ENCODE results near the gene GBA2.

GBA2 gene

DNA sequence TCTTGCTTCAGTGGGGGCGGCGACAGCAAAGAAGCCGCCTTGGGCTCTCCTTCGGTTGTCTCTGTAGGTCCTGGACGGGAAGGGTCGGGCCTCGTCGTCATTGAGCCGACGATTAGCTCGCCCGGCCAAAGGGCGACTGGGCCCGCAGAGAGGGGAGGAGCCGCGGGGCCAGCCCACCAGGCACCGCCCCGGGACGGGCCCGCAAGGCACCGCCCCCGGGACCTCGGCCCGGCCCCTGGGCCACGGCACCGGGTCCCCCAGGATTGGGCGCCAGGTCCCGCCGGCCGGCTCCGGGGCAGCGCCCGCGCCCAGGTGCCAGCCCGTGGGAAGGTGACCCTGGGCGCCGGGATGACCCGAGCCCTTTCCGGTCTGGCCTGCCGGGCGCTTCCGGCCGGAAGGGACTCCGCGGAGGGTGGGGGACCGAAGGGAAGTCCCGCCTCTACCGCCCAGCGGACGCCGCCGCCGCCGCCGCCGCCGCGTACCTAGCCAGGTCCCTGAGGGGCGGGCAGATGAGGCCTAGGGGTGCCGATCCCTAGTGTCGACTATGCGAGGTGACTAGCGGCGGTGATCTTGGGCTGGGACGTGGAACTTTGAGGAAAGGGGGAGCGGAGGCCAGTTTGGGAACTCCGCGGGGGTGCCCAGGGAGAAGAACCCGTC lies at the start of gene GBA2, which contains the start of gene RGP1:
Gene GBA2, minus strand, starts transcription at position 371 of the 657 bp plus-strand sequence. CDS start 524 bp downstream, outside the sequence.
Gene RGP1, plus strand, starts transcription at position 430 of the 657 bp plus-strand sequence. CDS start 469 bp downstream, outside the sequence.
- no peak for TF ChIP-seq FOXM1 (IDR thresholded peaks at IDR 0.05; ENCODE audit: borderline replicate concordance, low read depth)
- no peak for TF ChIP-seq ZBTB7A (IDR thresholded peaks at IDR 0.05; ENCODE audit: low read depth)
- TF ChIP-seq RAD21 (IDR thresholded peaks at IDR 0.05; ENCODE audit: low read depth), result no peak
- no peak for TF ChIP-seq TEAD4 (IDR thresholded peaks at IDR 0.05)
- TF ChIP-seq YY1 (IDR thresholded peaks at IDR 0.05; ENCODE audit: low read depth), result 0 out of 2 replicates have a peak, but pooled peaks have one; percentile 19
- TF ChIP-seq CREB1 (IDR thresholded peaks at IDR 0.05; ENCODE audit: low read depth), result no peak
- peak; percentile 69 for TF ChIP-seq EP300 (IDR thresholded peaks at IDR 0.05; ENCODE audit: borderline replicate concordance)
- TF ChIP-seq, protein P1, sequence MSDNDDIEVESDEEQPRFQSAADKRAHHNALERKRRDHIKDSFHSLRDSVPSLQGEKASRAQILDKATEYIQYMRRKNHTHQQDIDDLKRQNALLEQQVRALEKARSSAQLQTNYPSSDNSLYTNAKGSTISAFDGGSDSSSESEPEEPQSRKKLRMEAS (IDR thresholded peaks at IDR 0.05), result peak; percentile 45
- TF ChIP-seq USF1 (IDR thresholded peaks at IDR 0.05), result no peak
- TF ChIP-seq EGR1 (IDR thresholded peaks at IDR 0.05), result no peak
- TF ChIP-seq NFIC (IDR thresholded peaks at IDR 0.05), result no peak
- TF ChIP-seq, protein P2, sequence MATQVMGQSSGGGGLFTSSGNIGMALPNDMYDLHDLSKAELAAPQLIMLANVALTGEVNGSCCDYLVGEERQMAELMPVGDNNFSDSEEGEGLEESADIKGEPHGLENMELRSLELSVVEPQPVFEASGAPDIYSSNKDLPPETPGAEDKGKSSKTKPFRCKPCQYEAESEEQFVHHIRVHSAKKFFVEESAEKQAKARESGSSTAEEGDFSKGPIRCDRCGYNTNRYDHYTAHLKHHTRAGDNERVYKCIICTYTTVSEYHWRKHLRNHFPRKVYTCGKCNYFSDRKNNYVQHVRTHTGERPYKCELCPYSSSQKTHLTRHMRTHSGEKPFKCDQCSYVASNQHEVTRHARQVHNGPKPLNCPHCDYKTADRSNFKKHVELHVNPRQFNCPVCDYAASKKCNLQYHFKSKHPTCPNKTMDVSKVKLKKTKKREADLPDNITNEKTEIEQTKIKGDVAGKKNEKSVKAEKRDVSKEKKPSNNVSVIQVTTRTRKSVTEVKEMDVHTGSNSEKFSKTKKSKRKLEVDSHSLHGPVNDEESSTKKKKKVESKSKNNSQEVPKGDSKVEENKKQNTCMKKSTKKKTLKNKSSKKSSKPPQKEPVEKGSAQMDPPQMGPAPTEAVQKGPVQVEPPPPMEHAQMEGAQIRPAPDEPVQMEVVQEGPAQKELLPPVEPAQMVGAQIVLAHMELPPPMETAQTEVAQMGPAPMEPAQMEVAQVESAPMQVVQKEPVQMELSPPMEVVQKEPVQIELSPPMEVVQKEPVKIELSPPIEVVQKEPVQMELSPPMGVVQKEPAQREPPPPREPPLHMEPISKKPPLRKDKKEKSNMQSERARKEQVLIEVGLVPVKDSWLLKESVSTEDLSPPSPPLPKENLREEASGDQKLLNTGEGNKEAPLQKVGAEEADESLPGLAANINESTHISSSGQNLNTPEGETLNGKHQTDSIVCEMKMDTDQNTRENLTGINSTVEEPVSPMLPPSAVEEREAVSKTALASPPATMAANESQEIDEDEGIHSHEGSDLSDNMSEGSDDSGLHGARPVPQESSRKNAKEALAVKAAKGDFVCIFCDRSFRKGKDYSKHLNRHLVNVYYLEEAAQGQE (IDR thresholded peaks at IDR 0.05; ENCODE audit: low read depth), result no peak
- 0 out of 2 replicates have a peak, but pooled peaks have one; percentile 15 for TF ChIP-seq TCF12 (IDR thresholded peaks at IDR 0.05; ENCODE audit: low read depth)
- TF ChIP-seq CEBPB (IDR thresholded peaks at IDR 0.05), result no peak

- TF ChIP-seq TAF1 (IDR thresholded peaks at IDR 0.05; ENCODE audit: low read depth), result no peak
- no peak for TF ChIP-seq FOXM1 (IDR thresholded peaks at IDR 0.05; ENCODE audit: borderline replicate concordance, low read depth)
- TF ChIP-seq, protein P1 (IDR thresholded peaks at IDR 0.05), result no peak
- no peak for TF ChIP-seq USF1 (IDR thresholded peaks at IDR 0.05)
- TF ChIP-seq RAD21 (IDR thresholded peaks at IDR 0.05; ENCODE audit: low read depth), result no peak
- TF ChIP-seq YY1 (IDR thresholded peaks at IDR 0.05; ENCODE audit: low read depth), result no peak
- no peak for TF ChIP-seq EP300 (IDR thresholded peaks at IDR 0.05; ENCODE audit: borderline replicate concordance)
- TF ChIP-seq, protein P2 (IDR thresholded peaks at IDR 0.05; ENCODE audit: low read depth), result no peak
- TF ChIP-seq EGR1 (IDR thresholded peaks at IDR 0.05), result no peak
- TF ChIP-seq TEAD4 (IDR thresholded peaks at IDR 0.05), result no peak
- no peak for TF ChIP-seq CEBPB (IDR thresholded peaks at IDR 0.05)
- no peak for TF ChIP-seq TCF12 (IDR thresholded peaks at IDR 0.05; ENCODE audit: low read depth)
- TF ChIP-seq CREB1 (IDR thresholded peaks at IDR 0.05; ENCODE audit: low read depth), result no peak
- no peak for TF ChIP-seq ZBTB7A (IDR thresholded peaks at IDR 0.05; ENCODE audit: low read depth)
- no peak for TF ChIP-seq NFIC (IDR thresholded peaks at IDR 0.05)
These were observed 48.5 kb upstream of the GBA2 start for GRCh38 chr9:35797311-35798109.

- no peak for TF ChIP-seq TAF1 (IDR thresholded peaks at IDR 0.05; ENCODE audit: low read depth)
- TF ChIP-seq TCF12 (IDR thresholded peaks at IDR 0.05; ENCODE audit: low read depth), result no peak
- no peak for TF ChIP-seq RAD21 (IDR thresholded peaks at IDR 0.05; ENCODE audit: low read depth)
- TF ChIP-seq ZBTB7A (IDR thresholded peaks at IDR 0.05; ENCODE audit: low read depth), result no peak
- TF ChIP-seq CEBPB (IDR thresholded peaks at IDR 0.05), result no peak
- TF ChIP-seq YY1 (IDR thresholded peaks at IDR 0.05; ENCODE audit: low read depth), result no peak
- no peak for TF ChIP-seq USF1 (IDR thresholded peaks at IDR 0.05)
- TF ChIP-seq, protein P2 (IDR thresholded peaks at IDR 0.05; ENCODE audit: low read depth), result no peak
- TF ChIP-seq CREB1 (IDR thresholded peaks at IDR 0.05; ENCODE audit: low read depth), result no peak
- TF ChIP-seq, protein P1 (IDR thresholded peaks at IDR 0.05), result no peak
- TF ChIP-seq EP300 (IDR thresholded peaks at IDR 0.05; ENCODE audit: borderline replicate concordance), result no peak
- TF ChIP-seq EGR1 (IDR thresholded peaks at IDR 0.05), result no peak
- no peak for TF ChIP-seq NFIC (IDR thresholded peaks at IDR 0.05)
- TF ChIP-seq TEAD4 (IDR thresholded peaks at IDR 0.05), result no peak
- no peak for TF ChIP-seq FOXM1 (IDR thresholded peaks at IDR 0.05; ENCODE audit: borderline replicate concordance, low read depth)
These were observed 46.7 kb upstream of the GBA2 start for GRCh38 chr9:35795695-35796094.
